ENCODE measurements around the gene RANBP1.
"Not testable (repeated sequence)": the region's sequence is repeated elsewhere in the genome, so short reads cannot be mapped to it uniquely, and the experiment has no call there.

The RANBP1 gene

GRCh38 chr22:20115691-20116375 lies at the start of gene RANBP1:
RANBP1 (plus strand) TSS chr22:20116104; CDS start chr22:20116185, 81 bp downstream.
- no peak for DNase-seq

GRCh38 chr22:20066617-20067383 lies 49.1 kb upstream of the RANBP1 start:
- no peak for DNase-seq

DNA sequence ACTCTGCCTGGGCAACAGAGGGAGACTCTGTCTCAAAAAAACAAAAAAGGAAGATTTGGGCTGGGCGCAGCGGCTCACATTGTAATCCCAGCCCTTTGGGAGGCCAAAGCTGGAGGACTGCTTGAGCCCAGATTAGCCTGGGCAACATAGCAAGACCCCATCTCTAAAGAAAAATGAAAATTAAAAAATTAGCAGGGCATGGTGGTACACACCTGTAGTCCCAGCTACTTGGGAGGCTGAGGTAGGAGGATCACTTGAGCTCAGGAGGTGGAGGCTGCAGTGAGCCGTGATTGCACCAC lies 48.6 kb upstream of the RANBP1 start:
- DNase-seq: not testable (repeated sequence)

DNA sequence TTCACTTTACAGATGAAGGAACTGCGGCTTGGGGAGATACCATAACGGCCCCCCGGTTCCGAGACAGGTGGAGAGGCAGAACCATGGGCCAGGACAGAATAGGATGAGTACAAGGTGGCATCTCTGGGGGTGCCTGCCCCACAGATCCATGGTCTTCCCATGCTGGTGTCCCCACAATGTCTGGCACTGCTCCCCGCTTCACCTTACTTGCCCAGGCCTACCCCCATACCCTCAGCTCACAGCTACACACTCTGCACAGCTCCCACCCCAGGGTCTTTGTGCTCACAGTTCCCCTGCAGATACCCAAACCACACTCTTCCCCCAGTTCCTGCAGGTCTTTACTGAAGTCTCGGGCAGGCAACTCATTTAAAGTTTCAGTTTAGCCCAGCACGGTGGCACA lies 47.3 kb upstream of the RANBP1 start:
- no peak for DNase-seq

DNA sequence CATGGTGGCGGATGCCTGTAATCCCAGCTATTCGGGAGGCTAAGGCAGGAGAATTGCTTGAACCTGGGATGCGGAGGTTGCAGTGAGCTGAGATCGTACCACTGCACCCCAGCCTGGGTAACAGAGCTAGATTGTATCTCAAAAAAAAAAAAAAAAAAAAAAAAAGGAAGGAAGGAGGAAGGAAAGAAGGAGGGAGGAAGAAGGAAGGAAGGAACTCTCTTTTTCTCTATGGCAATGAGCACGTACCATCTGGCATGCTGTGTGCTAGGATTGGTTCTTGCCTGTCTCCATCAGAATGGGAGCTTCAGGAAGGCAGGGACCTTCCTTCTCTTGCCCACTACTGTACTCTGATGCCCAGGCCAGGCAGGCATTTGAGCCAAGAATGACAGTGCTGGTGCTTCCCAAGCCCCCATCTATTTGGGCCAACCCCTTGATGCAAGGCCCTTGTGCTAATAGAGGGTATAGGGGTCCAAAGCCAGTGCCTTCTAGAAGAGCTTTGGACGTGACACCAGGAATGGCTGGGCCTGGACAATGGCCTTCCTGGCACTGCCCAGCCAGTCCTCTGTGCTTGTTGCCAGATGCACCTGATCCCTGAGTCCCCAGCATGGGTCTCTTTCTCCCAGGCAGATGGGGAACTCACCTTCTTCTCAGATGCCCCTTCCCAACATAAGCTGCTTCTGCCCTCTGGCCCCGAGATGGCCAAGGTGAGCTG lies 46.4 kb upstream of the RANBP1 start:
- no peak for DNase-seq

DNA sequence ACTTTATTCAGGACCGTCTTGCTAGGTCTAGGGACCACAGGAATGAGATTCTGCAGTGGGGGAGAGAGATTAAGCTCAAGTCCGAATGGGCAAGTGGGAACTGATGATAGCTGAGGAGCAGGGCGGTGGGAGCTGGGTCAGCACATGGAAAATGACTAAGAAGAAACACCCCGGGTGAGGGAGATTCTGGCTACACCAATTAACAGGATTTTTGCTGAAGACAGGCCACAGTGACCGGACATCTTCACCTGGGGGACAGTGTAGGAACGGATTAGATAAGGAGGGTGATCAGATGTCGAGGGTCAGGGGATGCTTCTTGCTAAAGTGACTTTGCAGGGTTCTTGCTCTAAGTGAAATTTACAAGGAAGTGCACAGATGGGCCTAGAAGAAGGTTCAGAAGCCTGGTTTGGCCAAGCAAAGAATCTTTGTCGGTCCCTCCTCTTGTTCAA lies 44.4 kb upstream of the RANBP1 start:
- no peak for DNase-seq

DNA sequence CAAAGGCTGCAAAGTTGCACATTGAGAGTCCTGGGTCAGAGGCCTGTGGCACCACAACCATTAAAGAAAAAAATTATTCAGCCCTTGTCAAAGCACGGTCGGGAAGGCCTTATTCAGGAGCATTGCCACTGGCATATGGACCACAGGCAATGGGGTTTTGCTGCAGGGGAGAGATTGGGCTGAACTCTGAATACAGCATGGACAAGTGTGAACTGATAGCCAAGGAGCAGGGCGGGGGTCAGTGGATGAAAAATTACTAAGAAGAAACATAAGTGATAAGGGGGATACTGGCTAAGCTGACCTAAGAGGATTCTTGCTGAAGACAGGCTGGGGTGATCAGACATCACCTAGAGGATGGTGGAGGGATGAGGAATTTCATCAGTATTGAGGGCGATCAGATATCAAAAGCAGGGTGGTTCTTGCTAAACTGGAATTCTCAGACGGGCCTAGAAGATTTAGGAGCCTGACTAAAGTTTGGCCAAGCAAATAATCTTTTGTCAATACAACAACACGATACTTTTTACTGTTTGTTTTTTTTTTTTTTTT lies 39.2 kb upstream of the RANBP1 start:
- DNase-seq: no peak

DNA sequence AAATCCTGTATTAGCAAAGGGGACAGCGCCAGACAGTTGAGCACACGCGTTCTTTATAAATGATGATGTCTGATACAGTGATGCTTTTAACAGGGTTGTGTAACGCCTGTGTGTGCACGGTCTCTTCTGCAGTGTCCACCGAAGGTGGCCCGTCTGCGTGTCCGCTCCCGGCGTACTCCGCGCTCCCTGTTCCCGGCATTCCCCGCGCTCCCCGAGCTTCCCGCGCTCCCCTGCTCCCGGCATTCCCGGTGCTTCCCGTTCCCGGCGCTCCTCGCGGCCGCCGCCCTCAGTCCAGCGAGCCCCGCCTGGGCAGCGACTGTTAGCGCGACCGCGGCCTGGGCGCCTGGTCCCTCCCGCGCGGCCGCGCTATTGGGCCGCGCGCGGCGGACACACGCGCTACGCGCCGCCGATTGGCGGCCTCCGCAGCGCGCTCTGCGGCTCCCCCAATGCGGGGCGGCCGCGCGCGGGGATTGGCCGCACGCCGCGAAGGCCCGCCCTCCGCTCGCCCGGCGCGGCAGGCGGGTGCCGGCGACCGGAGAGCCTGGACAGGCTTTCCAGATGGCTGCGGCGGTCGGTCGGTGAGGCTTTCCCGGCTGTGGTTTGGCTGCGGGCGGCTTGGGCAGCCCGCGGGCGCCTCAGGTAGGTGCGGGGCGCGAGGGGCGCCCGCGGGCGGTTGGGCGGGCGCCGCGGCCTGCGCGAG lies 36.0 kb upstream of the RANBP1 start, which contains the start of gene DGCR8:
Gene DGCR8, plus strand, starts transcription at position 497 of the 700 bp plus-strand sequence. CDS start 5,723 bp downstream, outside the sequence.
- DNase-seq: peak; percentile 96

DNA sequence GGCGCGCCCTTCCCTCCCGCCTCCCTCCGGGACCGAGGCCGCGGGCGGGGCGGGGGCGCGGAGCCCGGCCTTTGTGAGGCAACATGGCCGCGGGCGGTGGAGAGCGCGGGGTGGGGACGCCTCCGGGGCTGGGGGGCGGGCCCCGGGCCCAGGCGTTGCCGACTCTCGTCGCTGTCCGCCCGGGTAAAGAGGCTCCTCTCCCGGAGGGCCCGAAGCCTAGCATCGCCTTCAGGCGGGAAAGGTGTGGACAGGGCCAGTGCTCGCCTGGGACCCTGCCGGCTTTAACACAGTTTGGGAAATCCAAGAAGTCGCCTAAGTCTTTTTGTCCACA lies 35.5 kb upstream of the RANBP1 start:
- peak; percentile 75 for DNase-seq

DNA sequence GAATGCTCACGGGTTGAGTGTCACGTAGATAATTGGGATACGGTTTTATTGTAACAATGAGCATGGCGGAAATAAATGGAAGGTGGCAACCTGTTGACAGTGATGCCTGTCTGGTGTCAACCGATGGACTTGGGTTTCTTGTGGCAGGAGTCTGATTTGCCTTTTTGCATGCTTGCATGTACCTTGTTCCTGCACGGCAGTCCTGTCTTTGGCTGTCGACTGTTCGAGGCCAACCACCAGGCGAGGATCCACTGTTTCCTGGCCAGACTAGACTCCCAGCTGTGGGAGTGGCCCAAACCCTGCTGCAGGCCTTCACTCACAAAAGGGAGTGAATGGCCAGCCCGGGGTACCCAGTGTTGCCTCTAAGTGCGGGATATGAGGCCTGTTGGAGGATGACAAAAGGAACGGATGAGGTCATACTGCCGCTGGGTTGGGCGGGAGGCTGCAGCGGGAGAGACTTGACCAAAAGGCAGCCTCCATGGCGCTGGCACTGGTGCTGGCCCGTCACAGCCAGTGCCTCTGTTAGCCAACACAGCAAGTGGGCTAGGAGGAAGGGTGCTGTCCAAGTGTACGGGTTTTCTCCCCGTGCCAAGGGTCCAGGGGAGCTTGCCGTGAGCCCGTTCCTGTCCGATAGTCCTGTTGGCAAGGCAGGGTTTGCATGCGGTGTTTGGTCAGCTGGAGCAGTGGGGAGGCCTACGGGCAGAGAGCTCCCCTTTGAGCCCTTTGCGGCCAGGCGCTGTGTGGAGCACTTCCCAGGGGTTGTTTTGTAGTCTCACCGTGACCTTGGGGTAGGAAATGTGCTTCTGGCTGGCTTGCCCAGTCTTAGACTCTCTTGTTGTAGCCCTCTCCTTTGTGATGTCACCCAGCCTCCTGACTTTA lies 34.9 kb upstream of the RANBP1 start:
- DNase-seq: peak; percentile 80

- no peak for DNase-seq
Observed at GRCh38 chr22:20083157-20083890, 32.6 kb upstream of the RANBP1 start.

DNA sequence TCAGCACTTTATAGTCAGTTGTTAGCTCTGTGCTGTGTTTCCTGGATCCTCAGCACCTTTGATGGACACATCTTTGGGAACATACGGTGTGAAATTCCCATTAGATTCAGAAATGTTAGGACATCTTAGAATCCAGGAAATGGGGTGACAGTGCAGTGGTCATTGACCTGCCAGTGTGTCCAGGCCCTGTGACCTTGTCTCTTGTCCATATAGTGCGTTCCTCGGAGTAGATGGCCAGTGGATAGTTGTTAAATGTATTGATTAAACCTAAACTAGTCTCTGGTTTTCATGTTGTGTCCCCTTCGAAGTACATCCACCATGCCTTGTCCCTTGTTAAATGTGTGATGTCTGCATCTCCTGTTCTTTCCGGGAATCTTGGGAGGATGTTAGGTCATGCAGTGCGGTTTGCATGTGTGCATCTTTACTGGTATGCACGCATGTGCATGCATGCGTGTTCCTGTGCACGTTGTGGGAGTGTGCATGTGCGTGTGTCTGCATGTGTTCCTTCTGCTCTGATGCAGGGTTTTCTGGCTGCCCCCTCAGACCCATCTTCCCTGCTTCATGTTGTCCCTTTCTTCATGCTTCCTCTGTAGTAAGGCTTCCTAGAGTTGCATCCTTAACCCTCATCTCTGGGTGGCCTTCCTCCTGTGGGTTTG lies 31.9 kb upstream of the RANBP1 start:
- DNase-seq: no peak

DNA sequence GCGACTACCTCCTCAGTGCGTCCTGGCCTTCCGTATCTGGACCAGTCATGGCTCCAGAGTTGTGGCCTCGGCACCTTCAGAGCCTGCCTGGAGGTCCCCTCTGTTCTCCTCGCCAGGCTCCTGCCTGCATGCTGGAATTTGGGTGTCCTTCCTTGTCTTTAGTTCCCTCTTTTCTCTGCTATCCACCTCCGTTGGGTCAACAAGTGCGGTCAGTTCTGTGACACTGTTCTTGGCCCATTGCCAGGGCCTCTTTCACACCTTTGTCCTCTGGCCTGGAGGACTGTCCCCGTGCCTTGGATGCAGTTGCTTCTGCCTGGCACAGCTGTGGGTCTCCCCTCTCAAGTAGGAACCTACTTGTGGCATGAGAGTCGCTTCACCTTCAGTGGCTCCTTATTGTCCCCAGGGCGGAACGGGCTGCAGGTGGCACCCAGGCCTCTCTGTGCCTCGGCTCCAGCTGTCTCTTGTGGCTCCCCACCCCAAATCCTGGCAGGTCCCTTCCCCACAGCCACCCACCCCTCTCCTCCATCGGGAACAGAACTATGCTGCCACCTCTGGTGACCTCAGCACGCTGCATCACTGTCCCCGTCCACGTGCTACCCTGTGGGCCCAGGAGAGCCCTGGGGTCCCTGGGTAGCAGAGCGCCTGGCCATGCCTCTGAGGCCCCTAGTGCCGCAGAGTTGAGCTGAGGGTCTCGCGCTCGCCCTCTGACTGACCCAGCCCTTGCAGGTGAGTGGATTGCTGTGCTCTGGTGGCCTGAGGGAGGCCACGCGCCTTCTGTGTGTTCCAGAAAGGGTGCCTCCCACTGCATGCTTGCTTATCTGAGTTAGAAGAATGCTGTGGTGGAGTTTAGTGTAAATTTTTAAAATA lies 31.1 kb upstream of the RANBP1 start:
- peak; percentile 75 for DNase-seq

- no peak for DNase-seq
Observed at GRCh38 chr22:20085651-20086050, 30.3 kb upstream of the RANBP1 start.

DNA sequence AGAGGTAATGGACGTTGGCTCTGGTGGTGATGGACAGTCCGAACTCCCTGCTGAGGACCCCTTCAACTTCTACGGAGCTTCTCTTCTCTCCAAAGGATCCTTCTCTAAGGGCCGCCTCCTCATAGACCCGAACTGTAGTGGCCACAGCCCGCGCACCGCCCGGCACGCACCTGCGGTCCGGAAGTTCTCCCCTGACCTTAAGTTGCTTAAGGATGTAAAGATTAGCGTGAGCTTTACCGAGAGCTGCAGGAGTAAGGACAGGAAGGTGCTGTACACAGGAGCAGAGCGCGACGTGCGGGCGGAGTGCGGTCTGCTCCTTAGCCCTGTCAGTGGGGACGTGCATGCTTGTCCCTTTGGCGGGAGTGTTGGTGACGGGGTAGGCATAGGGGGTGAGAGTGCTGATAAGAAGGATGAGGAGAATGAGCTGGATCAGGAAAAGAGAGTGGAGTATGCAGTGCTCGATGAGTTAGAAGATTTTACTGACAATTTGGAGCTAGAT lies 29.8 kb upstream of the RANBP1 start:
- no peak for DNase-seq

DNA sequence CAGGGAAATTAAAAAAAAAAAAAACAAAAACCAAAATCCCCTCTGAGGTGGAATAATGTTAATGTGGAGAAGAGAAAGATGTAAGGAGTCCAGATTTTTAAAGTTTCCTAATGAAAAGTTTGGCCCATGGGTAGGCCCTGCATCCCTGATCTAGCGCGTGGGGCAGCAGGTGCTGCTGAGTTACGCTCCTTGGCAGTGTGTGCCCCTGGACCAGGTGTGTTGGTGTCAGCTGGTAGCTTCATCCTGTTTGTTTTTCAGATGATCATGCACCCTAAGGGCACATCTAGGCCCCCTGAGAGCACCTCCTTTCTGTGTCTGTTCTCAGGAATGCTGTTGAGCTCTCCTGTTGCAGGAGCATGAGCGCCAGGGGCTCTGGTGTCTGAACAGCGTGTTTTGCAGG lies 29.1 kb upstream of the RANBP1 start:
- DNase-seq: no peak

DNA sequence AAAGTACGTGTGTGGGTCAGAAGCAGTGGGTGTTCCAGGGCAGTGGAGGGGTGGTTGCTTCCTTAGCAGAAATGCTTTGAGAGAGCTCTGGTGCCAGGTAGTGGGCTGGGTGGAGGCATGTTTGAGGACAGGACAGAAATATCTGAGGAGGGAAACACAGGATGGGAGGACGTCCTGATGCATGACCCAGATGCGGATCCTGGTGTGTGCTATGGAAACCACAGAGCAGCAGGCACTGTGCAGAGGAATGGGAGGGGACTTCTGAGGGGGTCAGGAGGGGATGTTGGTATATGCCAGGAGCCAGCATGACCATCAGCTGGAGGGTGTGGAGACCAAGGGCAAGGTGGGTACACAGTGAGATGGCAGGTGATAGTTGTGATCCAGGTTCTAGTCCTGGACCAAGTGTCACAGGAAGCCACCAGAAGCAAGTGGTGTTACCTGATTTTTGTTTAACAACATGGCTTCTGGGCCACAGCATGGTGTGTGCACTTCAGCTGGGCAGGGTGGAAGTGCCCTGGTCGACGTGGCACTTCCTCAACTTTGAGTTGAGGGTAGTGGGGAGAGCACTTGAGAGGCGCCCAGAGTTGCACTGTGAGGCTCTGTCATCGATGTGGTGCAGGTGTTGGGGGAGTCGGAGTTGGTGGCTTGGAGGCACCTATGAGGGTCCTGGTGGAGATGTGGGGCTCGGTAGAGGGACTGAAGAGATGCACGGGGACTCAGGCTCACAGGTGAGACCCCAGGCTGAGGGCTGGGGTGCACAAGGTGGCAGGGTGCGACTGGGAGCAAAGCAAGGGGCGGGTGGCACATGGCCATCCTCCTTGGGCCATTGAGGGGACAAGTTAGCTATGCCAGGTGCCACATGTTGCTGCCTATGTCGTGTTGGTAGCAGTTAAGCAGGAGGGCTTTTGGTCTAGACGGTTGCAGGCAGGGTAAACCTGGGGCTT lies 28.3 kb upstream of the RANBP1 start:
- DNase-seq: no peak

DNA sequence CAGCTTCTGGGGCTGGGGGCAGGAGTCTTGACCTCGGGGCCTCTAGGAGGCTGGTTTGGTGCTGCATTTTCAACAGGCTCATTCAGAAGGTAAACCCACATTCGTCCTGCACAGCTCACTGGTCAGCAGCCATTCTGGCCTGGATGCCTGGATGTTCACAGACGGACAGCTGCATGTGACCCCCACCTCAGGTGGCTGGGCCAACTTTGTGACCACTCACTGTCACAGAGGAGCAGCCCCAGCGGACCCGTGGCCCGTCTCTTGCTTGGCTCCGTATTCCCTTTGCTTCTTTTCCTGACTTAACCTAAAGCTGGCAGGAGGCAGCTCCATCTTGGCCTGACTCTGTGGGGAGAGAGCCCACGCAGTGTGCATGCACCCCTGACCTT lies 27.6 kb upstream of the RANBP1 start:
- no peak for DNase-seq
